HFF-Myc (cell line): ENCODE measurements around the gene HES4.

Source experiments
- DNase-seq: peaks from one replicate; pipeline ENCODE4 v3.0.0-alpha.2; 2011; ENCODE audit warnings: low read depth; ENCODE audit errors: extremely low read depth
- H3K4me3 ChIP-seq: replicated peaks from 2 replicates; pipeline ENCODE4 v1.5.1; 2011; ENCODE audit warnings: low read depth, mild to moderate bottlenecking, control low read depth, low read length
- CTCF ChIP-seq: IDR thresholded peaks from 2 replicates; pipeline ENCODE4 v1.5.1; 2012; ENCODE audit warnings: mild to moderate bottlenecking, low read depth, low read length, control low read depth; ENCODE audit errors: missing control alignments

The HES4 gene

DNA sequence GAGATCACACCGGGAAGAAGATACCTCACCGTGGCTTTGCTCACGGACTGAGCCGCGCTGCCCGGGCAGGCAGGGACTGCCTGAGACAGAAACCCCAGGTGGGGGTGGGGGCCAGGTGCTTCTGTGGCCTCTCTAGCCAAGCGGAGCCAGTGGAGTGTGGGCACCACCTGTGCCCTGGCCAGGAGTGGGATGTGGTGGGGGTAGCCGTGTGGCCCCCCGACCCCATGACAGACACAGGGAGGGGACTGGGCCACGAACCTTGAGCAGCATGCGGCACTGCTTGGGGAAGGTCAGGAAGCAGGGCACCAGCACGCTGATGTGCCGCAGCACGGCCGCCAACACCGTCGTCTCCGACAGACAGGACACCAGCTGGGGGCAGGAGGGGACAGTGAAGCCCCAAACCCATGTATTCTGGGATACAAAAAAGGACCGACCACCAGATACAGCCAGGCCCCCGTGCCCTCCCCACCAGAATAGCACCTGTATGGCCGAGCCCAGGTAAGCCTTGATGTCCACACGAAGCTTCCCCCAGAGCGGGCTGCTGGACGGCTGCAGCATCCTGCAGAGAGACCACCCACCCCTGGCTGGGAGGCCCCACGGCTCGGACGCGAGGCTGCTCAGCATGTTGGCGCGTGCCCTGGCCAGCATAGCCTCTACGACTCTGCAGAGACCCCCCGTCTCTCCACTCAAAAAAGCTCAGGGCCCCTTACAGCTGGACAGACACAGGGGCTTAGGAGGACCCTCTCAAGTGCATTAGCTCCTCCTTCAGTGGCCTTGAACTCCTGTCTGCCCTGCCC, 46.2 kb downstream of the HES4 start:
- H3K4me3 ChIP-seq = no peak overlapping the region
- DNase-seq = no peak
- no peak for TF ChIP-seq CTCF

- DNase-seq = no peak
- TF ChIP-seq CTCF = no peak
- H3K4me3 ChIP-seq = no peak overlapping the region
Measured at GRCh38 chr1:952603-953002, 47.3 kb downstream of the HES4 start.

- TF ChIP-seq CTCF = no peak
- DNase-seq = no peak
- H3K4me3 ChIP-seq = no peak overlapping the region
Measured at GRCh38 chr1:952201-952600, 47.7 kb downstream of the HES4 start.

GRCh38 chr1:951364-951763, 48.5 kb downstream of the HES4 start:
- TF ChIP-seq CTCF = peak; percentile 49
- DNase-seq = no peak

GRCh38 chr1:950881-951280, 49.0 kb downstream of the HES4 start:
- no peak for DNase-seq
- TF ChIP-seq CTCF = no peak

More at GRCh38 chr1:951364-951763, 48.5 kb downstream of the HES4 start:
- H3K4me3 ChIP-seq = no peak overlapping the region

GRCh38 chr1:950268-950667, 49.6 kb downstream of the HES4 start:
- H3K4me3 ChIP-seq = no peak overlapping the region
- no peak for TF ChIP-seq CTCF
- DNase-seq = no peak

More at GRCh38 chr1:950881-951280, 49.0 kb downstream of the HES4 start:
- no peak overlapping the region for H3K4me3 ChIP-seq
